ENCODE results near the gene IGSF3.

The IGSF3 gene

DNA sequence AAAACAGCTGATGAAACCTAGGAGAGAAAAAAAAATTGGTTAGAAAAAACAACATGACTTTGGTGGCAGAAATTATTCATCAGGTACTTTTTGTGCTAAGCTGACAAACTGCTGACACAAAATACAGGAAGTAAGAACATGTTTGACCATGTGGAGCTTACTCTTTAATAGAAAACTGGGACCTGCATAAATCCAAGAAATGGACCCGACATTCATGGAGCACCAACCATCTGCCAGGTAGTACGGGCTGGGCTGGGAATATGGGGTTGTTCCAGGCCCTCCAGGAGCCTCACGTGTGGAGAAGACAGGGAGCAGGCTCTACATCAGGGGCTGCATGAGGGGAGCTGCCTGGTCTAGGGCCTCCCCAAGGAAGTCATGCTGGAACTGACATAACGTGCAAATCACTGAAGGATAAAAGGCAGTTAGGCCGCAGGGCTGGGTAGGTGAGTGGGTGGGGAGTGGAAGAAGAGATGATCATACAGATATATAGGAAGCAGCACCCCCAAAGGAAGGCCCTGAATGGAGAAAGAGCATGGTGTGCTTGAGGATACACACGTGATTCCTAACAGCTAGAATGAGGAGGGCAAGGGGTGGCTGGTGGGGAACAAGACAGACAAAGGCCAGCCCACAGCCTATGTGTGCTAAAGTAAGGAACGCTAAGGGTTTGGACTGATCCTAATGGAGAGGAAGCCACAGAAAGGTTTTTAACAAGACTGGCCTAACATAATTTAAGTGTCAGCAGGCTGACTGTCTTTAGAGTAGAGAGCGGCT, 122.8 kb downstream of the IGSF3 start:
- no peak overlapping the region for H3K4me3 ChIP-seq (ENCODE audit: low read depth in 1 of 2, low read length in 1 of 2)
- TF ChIP-seq, protein P1, sequence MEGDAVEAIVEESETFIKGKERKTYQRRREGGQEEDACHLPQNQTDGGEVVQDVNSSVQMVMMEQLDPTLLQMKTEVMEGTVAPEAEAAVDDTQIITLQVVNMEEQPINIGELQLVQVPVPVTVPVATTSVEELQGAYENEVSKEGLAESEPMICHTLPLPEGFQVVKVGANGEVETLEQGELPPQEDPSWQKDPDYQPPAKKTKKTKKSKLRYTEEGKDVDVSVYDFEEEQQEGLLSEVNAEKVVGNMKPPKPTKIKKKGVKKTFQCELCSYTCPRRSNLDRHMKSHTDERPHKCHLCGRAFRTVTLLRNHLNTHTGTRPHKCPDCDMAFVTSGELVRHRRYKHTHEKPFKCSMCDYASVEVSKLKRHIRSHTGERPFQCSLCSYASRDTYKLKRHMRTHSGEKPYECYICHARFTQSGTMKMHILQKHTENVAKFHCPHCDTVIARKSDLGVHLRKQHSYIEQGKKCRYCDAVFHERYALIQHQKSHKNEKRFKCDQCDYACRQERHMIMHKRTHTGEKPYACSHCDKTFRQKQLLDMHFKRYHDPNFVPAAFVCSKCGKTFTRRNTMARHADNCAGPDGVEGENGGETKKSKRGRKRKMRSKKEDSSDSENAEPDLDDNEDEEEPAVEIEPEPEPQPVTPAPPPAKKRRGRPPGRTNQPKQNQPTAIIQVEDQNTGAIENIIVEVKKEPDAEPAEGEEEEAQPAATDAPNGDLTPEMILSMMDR (IDR thresholded peaks at IDR 0.05): no peak
- peaks cover 15 to 26% of the 10 kb centered on the region in 2 experiments for H3K4me1 ChIP-seq (ENCODE audit: control insufficient read depth in 1 of 2, insufficient read depth in 1 of 2, low read depth in 1 of 2, low read length in 1 of 2)
- H3K36me3 ChIP-seq: peaks cover 31% of the 10 kb centered on the region
- no peaks in the 10 kb centered on the region for H3K9me3 ChIP-seq
- H3K27me3 ChIP-seq: no peaks in the 10 kb centered on the region
- H3K27ac ChIP-seq: peak overlapping the region; percentile 64

DNA sequence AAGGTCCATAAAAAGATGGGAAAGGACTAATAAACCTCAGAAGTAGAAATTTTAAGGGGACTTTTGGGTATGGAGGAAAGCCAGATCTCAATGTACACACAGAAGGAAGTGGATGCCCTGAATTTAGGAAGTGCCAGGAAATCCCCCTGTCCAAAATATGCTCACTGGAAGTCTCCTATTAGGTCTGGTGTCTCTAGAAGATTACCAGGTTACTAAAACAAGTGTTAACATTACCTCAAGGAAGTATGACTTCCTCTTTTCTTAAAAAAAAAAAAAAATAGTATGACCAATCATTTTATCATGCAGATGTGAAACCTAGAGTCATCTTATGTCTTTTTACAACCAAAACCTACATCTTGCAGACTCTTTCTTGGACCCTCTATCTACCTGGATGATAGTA, 127.4 kb downstream of the IGSF3 start:
- Histone ChIP-seq H3K27ac (peak overlapping the region; percentile 89), H3K9me3 (no peaks in the 10 kb centered on the region), H3K4me3 (ENCODE audit: low read depth in 1 of 2, low read length in 1 of 2) (peak overlapping the region in 1 of 2 experiments; percentile 16), H3K4me1 (ENCODE audit: control insufficient read depth in 1 of 2, insufficient read depth in 1 of 2, low read depth in 1 of 2, low read length in 1 of 2) (peaks cover 40 to 43% of the 10 kb centered on the region in 2 experiments), H3K27me3 (no peaks in the 10 kb centered on the region), H3K36me3 (peaks cover 59% of the 10 kb centered on the region)
- TF ChIP-seq, protein P1 (IDR thresholded peaks at IDR 0.05): no peak

DNA sequence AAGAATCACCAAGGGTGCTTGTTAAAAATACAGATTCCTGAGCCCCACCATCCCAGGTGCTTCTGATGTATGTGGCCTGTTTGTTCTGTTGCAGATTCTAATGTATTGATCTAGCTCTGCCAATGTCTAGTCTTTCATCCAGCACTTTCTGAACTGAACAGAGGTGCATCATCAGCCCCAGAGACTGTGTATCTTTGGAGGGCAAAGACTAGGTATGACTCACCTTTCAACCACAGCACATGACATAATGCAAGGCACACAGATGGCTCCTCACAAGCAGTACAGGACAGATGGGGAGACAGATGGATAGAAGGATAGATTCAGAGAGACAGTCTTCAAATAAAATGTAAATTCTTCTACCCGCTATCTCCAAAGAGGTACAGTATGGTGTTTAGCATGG, 129.0 kb downstream of the IGSF3 start:
- no peaks in the 10 kb centered on the region for H3K27me3 ChIP-seq
- no peak overlapping the region for H3K4me3 ChIP-seq (ENCODE audit: low read depth in 1 of 2, low read length in 1 of 2)
- no peaks in the 10 kb centered on the region for H3K9me3 ChIP-seq
- H3K27ac ChIP-seq: peak overlapping the region; percentile 89
- TF ChIP-seq, protein P1 (IDR thresholded peaks at IDR 0.05): no peak
- peaks cover 68% of the 10 kb centered on the region for H3K36me3 ChIP-seq
- H3K4me1 ChIP-seq (ENCODE audit: control insufficient read depth in 1 of 2, insufficient read depth in 1 of 2, low read depth in 1 of 2, low read length in 1 of 2): peaks cover 40 to 43% of the 10 kb centered on the region in 2 experiments

DNA sequence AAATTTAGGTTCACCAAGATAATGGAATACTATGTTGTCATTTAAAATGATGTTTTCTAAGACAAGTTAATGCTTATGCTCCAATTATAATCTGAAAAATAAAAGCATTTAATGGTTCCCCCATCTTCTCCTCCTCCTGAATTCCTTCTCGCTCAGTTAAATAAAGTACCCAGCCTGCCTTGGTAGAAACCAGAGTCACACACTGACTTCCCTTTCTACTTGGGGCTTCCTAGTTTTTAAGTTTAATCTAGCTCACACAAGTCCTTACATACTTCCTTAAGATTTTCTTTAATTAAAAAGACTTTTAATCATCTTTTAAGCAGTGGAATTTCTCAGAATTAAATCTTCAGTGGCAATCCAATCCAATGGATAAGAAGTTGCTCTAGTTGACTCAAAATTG, 129.6 kb downstream of the IGSF3 start:
- TF ChIP-seq, protein P1 (IDR thresholded peaks at IDR 0.05): no peak
- no peaks in the 10 kb centered on the region for H3K9me3 ChIP-seq
- H3K36me3 ChIP-seq: peaks cover 68% of the 10 kb centered on the region
- peak overlapping the region; percentile 89 for H3K27ac ChIP-seq
- no peaks in the 10 kb centered on the region for H3K27me3 ChIP-seq
- H3K4me1 ChIP-seq (ENCODE audit: control insufficient read depth in 1 of 2, insufficient read depth in 1 of 2, low read depth in 1 of 2, low read length in 1 of 2): peaks cover 40 to 43% of the 10 kb centered on the region in 2 experiments
- H3K4me3 ChIP-seq (ENCODE audit: low read depth in 1 of 2, low read length in 1 of 2): no peak overlapping the region

DNA sequence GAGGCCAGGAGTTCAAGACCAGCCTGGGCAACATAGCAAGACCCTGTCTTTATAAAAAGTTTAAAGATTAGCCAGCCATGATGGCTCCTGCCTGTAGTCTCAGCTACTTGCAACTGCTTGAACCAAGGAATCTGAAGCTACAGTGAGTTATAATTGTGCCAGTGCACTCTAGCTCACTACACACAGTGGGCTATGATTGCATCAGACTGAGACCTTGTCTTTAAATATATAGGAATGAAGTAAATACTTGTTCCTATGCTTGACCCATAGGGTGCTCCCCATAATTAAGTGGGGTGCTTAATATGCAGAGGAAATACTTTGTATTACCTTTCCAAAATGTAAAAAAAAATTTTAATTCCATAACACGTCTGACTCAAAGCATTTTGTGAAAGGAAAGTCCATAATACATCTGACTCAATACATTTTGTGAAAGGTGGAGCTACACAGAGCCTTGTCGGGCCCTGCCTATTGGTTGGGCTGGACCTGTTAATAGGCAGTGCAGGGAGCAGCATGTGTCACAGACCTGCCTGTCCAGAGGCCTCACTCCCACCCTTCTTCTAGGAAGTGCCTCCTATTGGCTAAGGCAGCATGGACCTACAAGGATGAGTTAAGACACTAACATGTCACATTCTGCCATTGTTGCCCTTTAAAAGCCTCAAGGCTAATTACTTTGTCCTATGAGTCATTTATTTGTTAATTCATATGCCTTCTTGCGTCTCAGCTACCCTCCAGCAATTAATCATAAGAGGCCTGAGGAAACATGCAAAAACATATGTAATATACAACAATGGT, 130.3 kb downstream of the IGSF3 start:
- peaks cover 68% of the 10 kb centered on the region for H3K36me3 ChIP-seq
- TF ChIP-seq, protein P1 (IDR thresholded peaks at IDR 0.05): no peak
- no peaks in the 10 kb centered on the region for H3K9me3 ChIP-seq
- peaks cover 40 to 43% of the 10 kb centered on the region in 2 experiments for H3K4me1 ChIP-seq (ENCODE audit: control insufficient read depth in 1 of 2, insufficient read depth in 1 of 2, low read depth in 1 of 2, low read length in 1 of 2)
- peak overlapping the region; percentile 89 for H3K27ac ChIP-seq
- H3K4me3 ChIP-seq (ENCODE audit: low read depth in 1 of 2, low read length in 1 of 2): no peak overlapping the region
- no peaks in the 10 kb centered on the region for H3K27me3 ChIP-seq

Data from neutrophil (primary cell).